Type B pancreatic cell (in vitro differentiated cells): ENCODE results near the gene CHDH. TPM values are rescaled to one million over a fixed set of nuclear protein-coding genes. Genes with fewer than 3 reads are reported as not detected.

Source experiments
- DNase-seq: peaks from one replicate; pipeline ENCODE4 v3.0.0; 2021; ENCODE audit warnings: mixed read lengths; ENCODE audit not compliant: unreplicated experiment; ENCODE audit errors: extremely low spot score
- H3K27ac Mint-ChIP-seq: 2 replicates; pipeline ENCODE4 v1.8.0; 2021; ENCODE audit warnings: mild to moderate bottlenecking, mixed read lengths
- H3K27me3 Mint-ChIP-seq: 2 replicates; pipeline ENCODE4 v1.8.0; 2021; ENCODE audit warnings: mixed read lengths
- H3K36me3 Mint-ChIP-seq: 2 replicates; pipeline ENCODE4 v1.8.0; 2021; ENCODE audit warnings: mixed read lengths
- H3K4me1 Mint-ChIP-seq: one replicate; pipeline ENCODE4 v1.8.0; 2021; ENCODE audit warnings: mixed read lengths; ENCODE audit not compliant: unreplicated experiment
- H3K4me3 Mint-ChIP-seq: 2 replicates; pipeline ENCODE4 v1.8.0; 2021; ENCODE audit warnings: mild to moderate bottlenecking, mixed read lengths
- H3K9me3 Mint-ChIP-seq: 2 replicates; pipeline ENCODE4 v1.8.0; 2021; ENCODE audit warnings: mixed read lengths
- total RNA-seq: library from RNA; stranded (reverse); gene quantifications from 2 replicates; pipeline ENCODE4 v1.2.1, GENCODE V29; 2021; ENCODE audit warnings: low replicate concordance
- TF ChIP-seq, protein P1 (sequence below): fragments of 200-600 bp; sonication (generic); conservative IDR thresholded peaks from 2 replicates; pipeline ENCODE4 v1.5.0; 2021; ENCODE audit warnings: antibody characterized with exemption, mild to moderate bottlenecking

Gene CHDH
- total RNA-seq, 1 donor from 2014 or later: 8.0 TPM

DNA sequence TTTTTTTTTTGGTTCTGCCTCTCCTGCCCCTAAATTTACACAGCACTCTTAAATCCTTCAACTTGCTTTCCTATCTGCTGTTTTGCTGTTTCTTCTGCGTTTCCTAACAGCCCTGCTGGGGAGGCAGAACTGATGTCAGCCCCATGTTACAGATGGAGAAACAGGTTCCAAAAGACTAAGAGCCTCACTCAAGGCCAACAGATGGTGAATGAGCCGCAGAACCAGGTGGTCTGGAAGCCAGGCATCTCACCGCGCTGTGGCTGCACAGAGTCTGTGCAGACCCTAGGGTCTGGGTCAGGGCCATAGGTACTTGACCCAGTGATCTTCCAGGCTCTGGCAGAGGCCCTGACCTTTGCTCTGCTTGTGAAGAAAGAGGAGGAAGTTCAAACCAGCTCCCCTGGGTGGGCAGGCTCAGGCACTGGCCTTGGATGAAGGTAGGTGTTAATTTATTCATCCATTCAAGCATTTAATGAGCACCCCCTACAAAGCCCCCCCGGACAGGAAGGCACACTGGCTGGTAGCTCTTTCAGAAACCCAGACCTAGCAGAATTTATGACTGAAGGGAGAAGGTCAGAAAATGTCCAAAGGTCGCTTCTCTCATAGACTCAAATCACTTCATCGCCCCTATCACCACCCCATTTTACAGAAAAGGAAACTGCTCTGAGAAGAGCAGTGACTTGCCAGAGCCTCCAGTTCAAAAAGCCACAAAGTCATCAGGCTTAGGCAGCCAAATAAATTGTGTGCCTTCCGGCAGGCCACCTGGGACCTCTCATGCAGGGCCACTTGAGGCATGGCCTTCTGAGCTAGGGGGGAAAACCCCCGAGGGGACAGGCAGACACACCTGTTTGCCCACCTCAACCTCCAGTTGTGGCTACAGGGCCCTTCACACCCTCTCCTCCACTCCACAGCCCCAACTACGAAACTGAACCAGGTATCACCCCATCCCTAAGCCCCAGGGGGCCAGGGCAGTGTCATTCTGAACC lies 2.7 kb downstream of the CHDH start:
- Mint-ChIP-seq H3K4me3 (peak overlapping the region; percentile 28), H3K36me3 (no peaks in the 10 kb centered on the region), H3K9me3 (no peaks in the 10 kb centered on the region), H3K27me3 (peaks cover 14% of the 10 kb centered on the region), H3K4me1 (peaks cover 30% of the 10 kb centered on the region), H3K27ac (peak overlapping the region; percentile 29)
- DNase-seq: no peak
- TF ChIP-seq, protein P1, sequence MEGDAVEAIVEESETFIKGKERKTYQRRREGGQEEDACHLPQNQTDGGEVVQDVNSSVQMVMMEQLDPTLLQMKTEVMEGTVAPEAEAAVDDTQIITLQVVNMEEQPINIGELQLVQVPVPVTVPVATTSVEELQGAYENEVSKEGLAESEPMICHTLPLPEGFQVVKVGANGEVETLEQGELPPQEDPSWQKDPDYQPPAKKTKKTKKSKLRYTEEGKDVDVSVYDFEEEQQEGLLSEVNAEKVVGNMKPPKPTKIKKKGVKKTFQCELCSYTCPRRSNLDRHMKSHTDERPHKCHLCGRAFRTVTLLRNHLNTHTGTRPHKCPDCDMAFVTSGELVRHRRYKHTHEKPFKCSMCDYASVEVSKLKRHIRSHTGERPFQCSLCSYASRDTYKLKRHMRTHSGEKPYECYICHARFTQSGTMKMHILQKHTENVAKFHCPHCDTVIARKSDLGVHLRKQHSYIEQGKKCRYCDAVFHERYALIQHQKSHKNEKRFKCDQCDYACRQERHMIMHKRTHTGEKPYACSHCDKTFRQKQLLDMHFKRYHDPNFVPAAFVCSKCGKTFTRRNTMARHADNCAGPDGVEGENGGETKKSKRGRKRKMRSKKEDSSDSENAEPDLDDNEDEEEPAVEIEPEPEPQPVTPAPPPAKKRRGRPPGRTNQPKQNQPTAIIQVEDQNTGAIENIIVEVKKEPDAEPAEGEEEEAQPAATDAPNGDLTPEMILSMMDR: no peak

DNA sequence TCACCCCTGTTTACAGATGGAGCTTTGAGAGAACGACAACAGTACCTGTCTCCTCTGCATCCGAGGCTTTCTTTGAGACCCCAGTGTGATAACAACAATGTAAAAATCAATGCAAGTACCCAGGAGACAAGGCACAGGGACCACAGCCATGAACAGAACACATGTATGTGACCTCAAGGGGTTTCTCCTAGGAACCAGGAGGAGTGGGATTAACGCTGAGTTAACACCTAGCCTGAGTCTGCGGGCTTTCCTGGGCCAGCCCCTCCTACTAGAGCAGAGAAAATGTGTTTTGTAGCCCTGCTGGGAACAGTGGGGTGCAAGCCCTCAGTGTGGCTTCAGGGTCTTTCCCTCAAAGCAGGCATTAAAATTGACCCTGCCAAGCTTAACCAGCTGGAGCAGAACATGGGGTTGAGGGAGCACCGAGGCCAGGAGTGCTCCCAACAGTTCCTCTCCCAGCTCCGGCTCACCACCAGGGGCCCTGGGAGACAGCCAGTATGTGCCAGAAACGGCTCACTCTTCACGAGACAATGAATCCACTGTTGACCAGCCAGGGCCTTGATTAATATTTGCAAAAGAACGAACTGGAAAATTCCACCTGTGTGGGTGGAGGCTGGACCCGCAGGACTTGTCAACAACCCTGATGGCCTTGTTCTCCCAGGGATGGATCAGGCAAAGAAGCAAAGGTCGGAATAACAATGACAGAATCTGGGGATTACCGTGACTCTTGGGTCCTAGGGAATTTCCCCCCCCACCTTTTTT lies 3.6 kb downstream of the CHDH start:
- H3K4me1 Mint-ChIP-seq: peaks cover 30% of the 10 kb centered on the region
- H3K36me3 Mint-ChIP-seq: no peaks in the 10 kb centered on the region
- TF ChIP-seq, protein P1: peak; percentile 64
- DNase-seq: no peak
- no peak overlapping the region for H3K27ac Mint-ChIP-seq
- no peaks in the 10 kb centered on the region for H3K9me3 Mint-ChIP-seq
- peak overlapping the region; percentile 70 for H3K4me3 Mint-ChIP-seq
- H3K27me3 Mint-ChIP-seq: peaks cover 11% of the 10 kb centered on the region

DNA sequence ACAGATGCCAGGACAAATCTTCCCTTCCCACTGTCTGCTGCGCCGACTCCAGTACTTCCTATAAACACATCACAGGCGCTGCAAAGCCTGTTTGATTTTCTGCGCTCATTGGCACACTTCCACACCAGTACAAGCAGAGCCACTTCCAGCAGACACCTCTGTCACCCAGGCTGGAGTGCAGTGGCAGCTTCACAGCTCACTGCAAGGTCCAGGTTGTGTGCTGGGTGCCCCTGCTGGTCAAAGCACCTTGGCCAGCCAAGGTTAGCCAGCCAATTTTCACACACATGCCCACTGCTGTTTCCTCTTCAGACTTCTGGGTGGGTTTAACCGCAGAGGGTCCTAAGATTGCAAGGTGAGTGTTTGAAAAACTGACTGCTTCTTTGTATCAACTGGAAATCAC lies 4.9 kb downstream of the CHDH start:
- no peaks in the 10 kb centered on the region for H3K9me3 Mint-ChIP-seq

GRCh38 chr3:53837331-53837730 lies 8.9 kb downstream of the CHDH start:
- Mint-ChIP-seq H3K4me3 (no peak overlapping the region), H3K4me1 (peaks cover 5% of the 10 kb centered on the region), H3K27ac (no peak overlapping the region), H3K36me3 (peaks cover 4% of the 10 kb centered on the region), H3K9me3 (no peaks in the 10 kb centered on the region), H3K27me3 (no peaks in the 10 kb centered on the region)
- TF ChIP-seq, protein P1: no peak
- no peak for DNase-seq

More for the DNA sequence above, 4.9 kb downstream of the CHDH start:
- Mint-ChIP-seq H3K4me1 (peaks cover 30% of the 10 kb centered on the region), H3K36me3 (no peaks in the 10 kb centered on the region), H3K27me3 (peaks cover 3% of the 10 kb centered on the region), H3K4me3 (no peak overlapping the region), H3K27ac (no peak overlapping the region)
- TF ChIP-seq, protein P1: no peak
- no peak for DNase-seq

GRCh38 chr3:53836084-53836872 lies 9.9 kb downstream of the CHDH start:
- Mint-ChIP-seq H3K9me3 (no peaks in the 10 kb centered on the region), H3K4me3 (no peak overlapping the region), H3K27ac (no peak overlapping the region), H3K36me3 (peaks cover 4% of the 10 kb centered on the region), H3K4me1 (peaks cover 3% of the 10 kb centered on the region), H3K27me3 (no peaks in the 10 kb centered on the region)
- TF ChIP-seq, protein P1: no peak
- DNase-seq: peak; percentile 39
